Measurements from ENCODE around the gene DHX30. TPM values are rescaled to one million over a fixed set of nuclear protein-coding genes. Genes with fewer than 3 reads are reported as not detected.

Gene DHX30
- total and polyA plus RNA-seq, 9 of the 15 experiments (the other 6 are each of a cell fraction or from before 2014, with no cell fraction given): 12.3 to 158 (median 79.0) TPM

- TF ChIP-seq ZNF639 (CRISPR knock-in tag; conservative IDR thresholded peaks at IDR 0.05 in 1 of 2, IDR thresholded peaks at IDR 0.05 in 1 of 2) (no peak; a peak in 1 of 4 replicates), MXI1 (IDR thresholded peaks at IDR 0.05; ENCODE audit: low read depth, low read length) (peak; percentile 87), HDAC1 (IDR thresholded peaks at IDR 0.05) (peak in 1 of 2 experiments; percentile 93; a peak in 2 of 4 replicates), GATA2 (CRISPR knock-in tag; IDR thresholded peaks at IDR 0.05) (no peak), UBTF (IDR thresholded peaks at IDR 0.05; ENCODE audit: borderline replicate concordance in 1 of 2, low read depth in 2 of 2, low read length in 2 of 2) (peak in 1 of 2 experiments; percentile 13; a peak in 2 of 4 replicates), ZNF398 (CRISPR knock-in tag; IDR thresholded peaks at IDR 0.05) (no peak), ZNF175 (CRISPR knock-in tag; IDR thresholded peaks at IDR 0.05; ENCODE audit: low read depth) (no peak), TEAD1 (CRISPR knock-in tag; IDR thresholded peaks at IDR 0.05) (0 out of 4 replicates have a peak, but pooled peaks of 1 of the 2 experiments have one; percentile 7), TCF7 (IDR thresholded peaks at IDR 0.05; ENCODE audit: borderline replicate concordance) (peak; percentile 60; the same call in 1 of the 2 replicates), ZNF707 (CRISPR knock-in tag; conservative IDR thresholded peaks at IDR 0.05) (peak; percentile 49; the same call in 1 of the 2 replicates), SMAD1 (IDR thresholded peaks at IDR 0.05; ENCODE audit: low read depth, low read length, partially characterized antibody) (no peak), ZFP1 (CRISPR knock-in tag; IDR thresholded peaks at IDR 0.05) (no peak), ZNF384 (IDR thresholded peaks at IDR 0.05; ENCODE audit: low read depth, low read length) (no peak), TBP (optimal IDR thresholded peaks at IDR 0.05; ENCODE audit: low read depth, low read length) (peak; percentile 10), ID3 (CRISPR knock-in tag; IDR thresholded peaks at IDR 0.05) (no peak), ID3 (tag; IDR thresholded peaks at IDR 0.05) (no peak; the same call in 1 of the 2 replicates), TSC22D4 (tag; IDR thresholded peaks at IDR 0.05) (no peak), SRSF9 (IDR thresholded peaks at IDR 0.05; ENCODE audit: borderline replicate concordance, low read depth, low read length) (no peak), CHD1 (IDR thresholded peaks at IDR 0.05; ENCODE audit: low read length) (peak; percentile 90), CSDE1 (IDR thresholded peaks at IDR 0.05) (no peak), MAFG (tag; conservative IDR thresholded peaks at IDR 0.05) (peak; percentile 43)
These were observed 21.9 kb upstream of the DHX30 start (continued) for GRCh38 chr3:47780741-47781684.
